ENCODE measurements around the gene SYNE4. TPM values are rescaled to one million over a fixed set of nuclear protein-coding genes. Genes with fewer than 3 reads are reported as not detected.

Gene SYNE4
- total RNA-seq, 4 donors from 2014 or later, result 1.2 to 9.0 (median 2.9) TPM; not detected in 1

DNA sequence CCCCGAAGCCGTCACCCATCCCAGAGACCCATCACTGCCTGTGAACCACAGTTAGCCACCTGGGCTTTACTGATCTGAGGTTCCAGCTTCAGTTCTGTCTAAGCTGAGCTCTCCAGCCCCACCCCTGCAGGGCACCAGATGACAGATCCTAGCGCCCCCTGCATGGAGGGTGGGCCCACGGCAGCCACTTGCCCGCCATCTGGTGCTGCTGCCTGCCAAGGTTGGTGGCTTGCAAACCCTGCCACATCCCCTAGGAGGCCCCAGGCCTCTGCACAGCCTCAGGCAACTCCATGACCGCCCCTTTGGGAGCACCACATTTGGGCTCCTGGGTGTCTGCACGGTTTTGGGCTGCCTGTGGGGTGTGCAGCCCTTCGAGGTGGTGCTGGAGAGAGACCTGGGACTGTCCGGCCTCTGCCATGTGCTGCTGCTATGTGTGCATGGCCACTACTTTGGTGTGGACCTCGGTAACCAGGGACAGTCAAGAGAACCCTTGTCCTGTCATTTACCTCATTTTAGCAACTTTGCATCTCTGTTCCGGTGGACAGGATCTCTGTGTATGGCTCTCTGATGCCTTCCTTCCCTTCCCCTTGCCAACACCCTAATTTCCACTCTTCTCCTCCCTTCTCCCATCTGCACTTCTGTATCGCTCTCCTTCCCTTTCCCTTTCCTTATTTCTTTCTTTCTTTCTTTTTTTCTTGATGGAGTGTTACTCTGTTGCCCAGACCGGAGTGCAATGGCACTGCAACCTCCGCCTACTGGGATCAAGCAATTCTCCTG lies 31.0 kb downstream of the SYNE4 start:
- intact Hi-C loops (cut with DNase I; ENCODE audit: low total_unique reads), result no loop called here
- no peak overlapping the region for H3K4me3 ChIP-seq
- peaks cover 11% of the 10 kb centered on the region for H3K27me3 ChIP-seq
- TF ChIP-seq POLR2A (IDR thresholded peaks at IDR 0.05) (no peak), POLR2AphosphoS5 (IDR thresholded peaks at IDR 0.05) (no peak), EP300 (IDR thresholded peaks at IDR 0.05; ENCODE audit: low read depth) (no peak)
- TF ChIP-seq, protein P1, sequence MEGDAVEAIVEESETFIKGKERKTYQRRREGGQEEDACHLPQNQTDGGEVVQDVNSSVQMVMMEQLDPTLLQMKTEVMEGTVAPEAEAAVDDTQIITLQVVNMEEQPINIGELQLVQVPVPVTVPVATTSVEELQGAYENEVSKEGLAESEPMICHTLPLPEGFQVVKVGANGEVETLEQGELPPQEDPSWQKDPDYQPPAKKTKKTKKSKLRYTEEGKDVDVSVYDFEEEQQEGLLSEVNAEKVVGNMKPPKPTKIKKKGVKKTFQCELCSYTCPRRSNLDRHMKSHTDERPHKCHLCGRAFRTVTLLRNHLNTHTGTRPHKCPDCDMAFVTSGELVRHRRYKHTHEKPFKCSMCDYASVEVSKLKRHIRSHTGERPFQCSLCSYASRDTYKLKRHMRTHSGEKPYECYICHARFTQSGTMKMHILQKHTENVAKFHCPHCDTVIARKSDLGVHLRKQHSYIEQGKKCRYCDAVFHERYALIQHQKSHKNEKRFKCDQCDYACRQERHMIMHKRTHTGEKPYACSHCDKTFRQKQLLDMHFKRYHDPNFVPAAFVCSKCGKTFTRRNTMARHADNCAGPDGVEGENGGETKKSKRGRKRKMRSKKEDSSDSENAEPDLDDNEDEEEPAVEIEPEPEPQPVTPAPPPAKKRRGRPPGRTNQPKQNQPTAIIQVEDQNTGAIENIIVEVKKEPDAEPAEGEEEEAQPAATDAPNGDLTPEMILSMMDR (IDR thresholded peaks at IDR 0.05), result no peak
- in situ Hi-C loops (cut with MboI; ENCODE audit: low pct_ligation_motif_present in 1 of 4, low pct_unique_long_range_greater_than_20kb in 1 of 4, low sequenced_read_pairs in 3 of 4), result no loop called here
- no peaks in the 10 kb centered on the region for H3K9me3 ChIP-seq
- WGBS, 2 donors (ENCODE audit: low coverage in 1 of 2), result 58% methylated on average over 14 of the region's 14 CpGs; no CpG with 5 or more reads in 1 of the 2 donors
- no peak overlapping the region for H3K27ac ChIP-seq
- H3K36me3 ChIP-seq, result no peaks in the 10 kb centered on the region
- DNase-seq, result no peak
- H3K4me1 ChIP-seq, result no peaks in the 10 kb centered on the region

DNA sequence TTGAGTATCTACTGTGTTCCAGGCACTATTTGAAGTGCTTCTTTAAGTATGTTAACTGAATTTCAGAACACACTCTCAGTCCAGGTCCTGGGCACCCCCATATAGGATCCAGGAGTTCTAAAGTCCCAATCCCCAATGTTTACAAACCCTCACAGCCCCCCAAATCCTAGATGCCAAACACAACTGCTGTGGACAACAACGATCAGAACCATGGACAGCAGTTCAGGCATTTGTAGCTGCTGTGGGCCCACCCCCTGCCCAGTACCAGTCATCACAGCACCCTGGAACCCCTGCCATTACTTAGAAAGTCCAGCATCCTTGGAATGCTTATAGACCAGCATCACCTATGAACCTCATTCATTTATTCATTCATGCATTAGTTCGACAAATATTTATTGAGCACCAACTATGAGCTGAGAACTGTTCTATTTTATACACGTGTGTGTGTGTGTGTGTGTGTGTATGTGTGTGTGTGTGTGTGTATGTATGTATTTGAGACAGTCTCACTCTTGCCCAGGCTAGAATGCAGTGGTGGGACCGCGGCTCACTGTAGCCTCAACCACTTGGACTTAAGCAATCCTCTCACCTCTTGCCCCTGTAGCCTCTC lies 32.9 kb downstream of the SYNE4 start:
- intact Hi-C loops (cut with DNase I; ENCODE audit: low total_unique reads) (no loop called here), in situ Hi-C loops (cut with MboI; ENCODE audit: low pct_ligation_motif_present in 1 of 4, low pct_unique_long_range_greater_than_20kb in 1 of 4, low sequenced_read_pairs in 3 of 4) (no loop called here)
- DNase-seq, result no peak
- WGBS, 2 donors (ENCODE audit: low coverage in 1 of 2), result 33% methylated on average over 5 of the region's 5 CpGs; no CpG with 5 or more reads in 1 of the 2 donors
- H3K36me3 ChIP-seq, result no peaks in the 10 kb centered on the region
- TF ChIP-seq POLR2AphosphoS5 (IDR thresholded peaks at IDR 0.05) (no peak), POLR2A (IDR thresholded peaks at IDR 0.05) (no peak), EP300 (IDR thresholded peaks at IDR 0.05; ENCODE audit: low read depth) (no peak)
- TF ChIP-seq, protein P1 (IDR thresholded peaks at IDR 0.05), result no peak
- no peaks in the 10 kb centered on the region for H3K9me3 ChIP-seq
- H3K4me3 ChIP-seq, result no peak overlapping the region
- H3K27ac ChIP-seq, result no peak overlapping the region
- H3K4me1 ChIP-seq, result no peaks in the 10 kb centered on the region
- peaks cover 11% of the 10 kb centered on the region for H3K27me3 ChIP-seq

DNA sequence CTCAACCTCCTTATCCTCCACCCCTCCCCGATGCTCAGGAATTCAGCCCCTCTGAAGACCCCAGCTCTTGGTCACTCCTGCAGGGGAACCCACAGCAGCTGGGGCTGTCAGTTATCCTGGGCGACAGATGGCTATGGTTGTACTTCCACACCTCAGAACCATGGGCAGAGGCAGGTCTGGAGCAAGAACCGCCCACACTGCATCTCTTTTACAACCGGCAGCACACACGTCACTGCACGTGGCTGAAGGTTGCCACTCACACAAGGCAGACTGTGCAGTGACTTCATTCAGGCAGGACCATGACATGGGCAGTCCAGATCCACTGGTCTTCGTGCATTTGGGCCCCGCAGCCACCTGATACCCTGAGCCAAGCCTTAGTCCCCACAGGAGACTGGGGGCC lies 35.1 kb downstream of the SYNE4 start:
- no peaks in the 10 kb centered on the region for H3K9me3 ChIP-seq
- no peaks in the 10 kb centered on the region for H3K36me3 ChIP-seq
- intact Hi-C loops (cut with DNase I; ENCODE audit: low total_unique reads) (no loop called here), in situ Hi-C loops (cut with MboI; ENCODE audit: low pct_ligation_motif_present in 1 of 4, low pct_unique_long_range_greater_than_20kb in 1 of 4, low sequenced_read_pairs in 3 of 4) (no loop called here)
- TF ChIP-seq POLR2A (IDR thresholded peaks at IDR 0.05) (no peak), EP300 (IDR thresholded peaks at IDR 0.05; ENCODE audit: low read depth) (no peak), POLR2AphosphoS5 (IDR thresholded peaks at IDR 0.05) (no peak)
- TF ChIP-seq, protein P1 (IDR thresholded peaks at IDR 0.05), result no peak
- H3K4me1 ChIP-seq, result no peaks in the 10 kb centered on the region
- H3K27ac ChIP-seq, result no peak overlapping the region
- H3K4me3 ChIP-seq, result no peak overlapping the region
- DNase-seq, result no peak
- peaks cover 3% of the 10 kb centered on the region for H3K27me3 ChIP-seq
- 38% methylated on average over 6 of the region's 8 CpGs; no CpG with 5 or more reads in 1 of the 2 donors for WGBS, 2 donors (ENCODE audit: low coverage in 1 of 2)

DNA sequence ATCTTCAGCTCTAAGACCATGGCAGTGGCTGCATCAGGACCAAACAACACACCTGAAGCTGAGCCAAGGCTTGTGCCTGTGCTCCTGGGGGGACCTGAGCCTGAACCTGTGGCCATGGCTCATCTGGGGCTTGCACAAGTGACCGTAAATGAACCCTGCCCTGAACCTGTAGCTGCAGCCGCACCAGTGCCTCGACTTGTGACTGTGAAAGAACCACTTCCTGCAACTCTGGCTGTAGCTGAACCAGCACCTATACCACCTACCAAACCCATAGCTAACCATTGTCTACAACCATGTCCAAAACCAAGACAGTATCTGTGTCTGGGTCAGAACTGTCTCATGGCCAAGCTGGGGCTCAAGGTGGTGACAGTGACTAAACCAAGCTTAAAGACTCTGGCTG lies 41.8 kb downstream of the SYNE4 start:
- DNase-seq, result no peak
- WGBS, 2 donors (ENCODE audit: low coverage in 1 of 2), result 80% methylated on average over 3 of the region's 3 CpGs; no CpG with 5 or more reads in 1 of the 2 donors
- no peaks in the 10 kb centered on the region for H3K9me3 ChIP-seq
- H3K27ac ChIP-seq, result no peak overlapping the region
- H3K4me1 ChIP-seq, result no peaks in the 10 kb centered on the region
- in situ Hi-C loops (cut with MboI; ENCODE audit: low pct_ligation_motif_present in 1 of 4, low pct_unique_long_range_greater_than_20kb in 1 of 4, low sequenced_read_pairs in 3 of 4), result no loop called here
- no peak for TF ChIP-seq POLR2A (IDR thresholded peaks at IDR 0.05)
- TF ChIP-seq POLR2AphosphoS5 (IDR thresholded peaks at IDR 0.05), result no peak
- TF ChIP-seq, protein P1 (IDR thresholded peaks at IDR 0.05), result no peak
- no peak for TF ChIP-seq EP300 (IDR thresholded peaks at IDR 0.05; ENCODE audit: low read depth)
- H3K4me3 ChIP-seq, result no peak overlapping the region
- H3K36me3 ChIP-seq, result no peaks in the 10 kb centered on the region
- peaks cover 10% of the 10 kb centered on the region for H3K27me3 ChIP-seq
- intact Hi-C loops (cut with DNase I; ENCODE audit: low total_unique reads), result no loop called here
